GM23338 (cell line): ENCODE results near the gene VPS4A. TPM values are rescaled to one million over a fixed set of nuclear protein-coding genes. Genes with fewer than 3 reads are reported as not detected.

ENCODE experiments used
- ATAC-seq: fragments of 200-7000 bp; cut with Tn5 transposase; 3 replicates; pipeline ENCODE4 v1.9.1; 2020
- DNase-seq: peaks from one replicate; pipeline ENCODE4 v3.0.0-alpha.2; 2015; ENCODE audit warnings: low spot score
- H2AFZ ChIP-seq: fragments of 200-600 bp; sonication (generic); 2 replicates; pipeline ENCODE4 v1.8.0; 2016; ENCODE audit warnings: antibody characterized with exemption, mild to moderate bottlenecking, moderate library complexity
- H3F3A ChIP-seq: fragments of 200-600 bp; sonication (generic); replicated peaks from 2 replicates; pipeline ENCODE4 v1.8.0; 2017; ENCODE audit warnings: antibody characterized with exemption, mixed run types, low read depth
- H3K27ac ChIP-seq: fragments of 200-600 bp; sonication (generic); 2 replicates; pipeline ENCODE4 v1.6.1; 2016; ENCODE audit warnings: low read depth
- H3K27me3 ChIP-seq: fragments of 200-600 bp; sonication (generic); 2 replicates; pipeline ENCODE4 v1.8.0; 2016; ENCODE audit warnings: mild to moderate bottlenecking, mixed run types, moderate library complexity; ENCODE audit not compliant: insufficient read depth
- H3K36me3 ChIP-seq: fragments of 200-600 bp; sonication (generic); 2 replicates; pipeline ENCODE4 v1.8.0; 2016; ENCODE audit warnings: mild to moderate bottlenecking; ENCODE audit not compliant: insufficient read depth
- H3K4me1 ChIP-seq: fragments of 200-600 bp; sonication (generic); 2 replicates; pipeline ENCODE4 v1.8.0; 2016; ENCODE audit warnings: mild to moderate bottlenecking, moderate library complexity; ENCODE audit not compliant: insufficient read depth
- H3K4me2 ChIP-seq: fragments of 200-600 bp; sonication (generic); 2 replicates; pipeline ENCODE4 v1.7.1; 2017; ENCODE audit warnings: mixed run types
- H3K4me3 ChIP-seq: fragments of 200-600 bp; sonication (generic); 2 replicates; pipeline ENCODE4 v1.6.1; 2016; ENCODE audit warnings: mixed run types
- H3K79me2 ChIP-seq: fragments of 200-600 bp; sonication (generic); replicated peaks from 2 replicates; pipeline ENCODE4 v1.8.0; 2017; ENCODE audit warnings: mild to moderate bottlenecking; ENCODE audit not compliant: insufficient read depth
- H3K9me2 ChIP-seq: fragments of 200-600 bp; sonication (generic); 2 replicates; pipeline ENCODE4 v1.8.0; 2017; ENCODE audit not compliant: insufficient read depth
- H4K20me1 ChIP-seq: fragments of 200-600 bp; sonication (generic); replicated peaks from 2 replicates; pipeline ENCODE4 v1.8.0; 2017; ENCODE audit warnings: mild to moderate bottlenecking; ENCODE audit not compliant: insufficient read depth
- H3K27ac Mint-ChIP-seq: 2 replicates; pipeline ENCODE4 v1.8.0; 2020; ENCODE audit warnings: inconsistent platforms, mild to moderate bottlenecking, moderate library complexity, mixed read lengths
- H3K27me3 Mint-ChIP-seq: 3 replicates; pipeline ENCODE4 v1.8.0; 2022; ENCODE audit warnings: low read depth, mild to moderate bottlenecking, moderate library complexity, mixed read lengths, inconsistent platforms; ENCODE audit not compliant: insufficient read depth, poor library complexity
- H3K36me3 Mint-ChIP-seq: 3 replicates; pipeline ENCODE4 v1.8.0; 2021; ENCODE audit warnings: low read depth, mild to moderate bottlenecking, inconsistent platforms, moderate library complexity, mixed read lengths
- H3K4me1 Mint-ChIP-seq: 3 replicates; pipeline ENCODE4 v1.8.0; 2020; ENCODE audit warnings: mild to moderate bottlenecking, inconsistent platforms, mixed read lengths
- H3K4me3 Mint-ChIP-seq: 3 replicates; pipeline ENCODE4 v1.8.0; 2021; ENCODE audit warnings: moderate library complexity, mild to moderate bottlenecking, inconsistent platforms, mixed read lengths
- H3K9me3 Mint-ChIP-seq: 3 replicates; pipeline ENCODE4 v1.8.0; 2020; ENCODE audit warnings: moderate library complexity, mild to moderate bottlenecking, inconsistent platforms, mixed read lengths
- CREB1 ChIP-seq: fragments of 250-450 bp; sonication (Bioruptor Pico); IDR thresholded peaks from 2 replicates; pipeline ENCODE4 v1.5.0; 2020; ENCODE audit warnings: low read depth, mild to moderate bottlenecking, moderate library complexity
- EZH2 ChIP-seq: fragments of 200-600 bp; sonication (generic); IDR thresholded peaks from one replicate; pipeline ENCODE4 v1.8.0; 2017; ENCODE audit warnings: antibody characterized with exemption, mild to moderate bottlenecking, low read depth; ENCODE audit not compliant: unreplicated experiment
- EZH2phosphoT487 ChIP-seq: fragments of 200-600 bp; sonication (generic); IDR thresholded peaks from one replicate; pipeline ENCODE4 v1.8.1; 2018; ENCODE audit warnings: antibody characterized with exemption; ENCODE audit not compliant: unreplicated experiment
- JUNB ChIP-seq: IDR thresholded peaks from one replicate; pipeline ENCODE4 v1.6.1; 2016; ENCODE audit warnings: antibody characterized with exemption; ENCODE audit not compliant: unreplicated experiment
- NANOG ChIP-seq: IDR thresholded peaks from 2 replicates; pipeline ENCODE4 v1.6.1; 2016; ENCODE audit warnings: antibody characterized with exemption, borderline replicate concordance
- POLR2AphosphoS5 ChIP-seq: IDR thresholded peaks from 2 replicates; pipeline ENCODE4 v1.6.1; 2016; ENCODE audit warnings: antibody characterized with exemption, low read depth
- REST ChIP-seq: IDR thresholded peaks from one replicate; pipeline ENCODE4 v1.6.1; 2018; ENCODE audit warnings: antibody characterized with exemption; ENCODE audit not compliant: unreplicated experiment
- STAT1 ChIP-seq: IDR thresholded peaks from one replicate; pipeline ENCODE4 v1.6.1; 2016; ENCODE audit warnings: antibody characterized with exemption; ENCODE audit not compliant: unreplicated experiment
- ZNF114 ChIP-seq: fragments of 250-450 bp; sonication (Bioruptor Pico); IDR thresholded peaks from 2 replicates; pipeline ENCODE4 v1.5.0; 2020; ENCODE audit warnings: mild to moderate bottlenecking, moderate library complexity
- ZNF331 ChIP-seq: fragments of 250-450 bp; sonication (Bioruptor Pico); IDR thresholded peaks from 2 replicates; pipeline ENCODE4 v1.5.0; 2020; ENCODE audit warnings: low read depth, mild to moderate bottlenecking, moderate library complexity
- ZNF462 ChIP-seq: fragments of 250-450 bp; sonication (Bioruptor Pico); IDR thresholded peaks from 2 replicates; pipeline ENCODE4 v1.5.0; 2020; ENCODE audit warnings: mild to moderate bottlenecking, moderate library complexity
- polyA plus RNA-seq: library from polyadenylated mRNA; unstranded; fragments of >200 nt; fragmentation: Nextera tagmentation; extraction: Ambion mirVana; gene quantifications from 2 replicates; pipeline ENCODE4 v1.2.1, GENCODE V29; 2016
- total RNA-seq: library from RNA; depleted of rRNA; stranded (reverse); fragments of >200 nt; shearing (Covaris generic); gene quantifications from 2 replicates; pipeline ENCODE4 v1.2.3, GENCODE V29; 2014
- TF ChIP-seq, protein P1 (sequence below), 2 experiments: fragments of 200-600 bp in 1 of 2; sonication (generic) in 1 of 2; conservative IDR thresholded peaks; 2 replicates each; pipeline versions ENCODE4 v1.5.1 to v1.6.1; 2016 to 2017; ENCODE audit warnings: antibody characterized with exemption in 2 of 2, low read depth in 2 of 2, mild to moderate bottlenecking in 2 of 2, moderate library complexity in 1 of 2
- TF ChIP-seq, protein P2 (sequence below): IDR thresholded peaks from 2 replicates; pipeline ENCODE4 v1.6.1; 2016; ENCODE audit warnings: antibody characterized with exemption

The VPS4A gene
- total and polyA plus RNA-seq, 2 experiments from 2014 or later: 29.1 to 32.7 TPM

DNA sequence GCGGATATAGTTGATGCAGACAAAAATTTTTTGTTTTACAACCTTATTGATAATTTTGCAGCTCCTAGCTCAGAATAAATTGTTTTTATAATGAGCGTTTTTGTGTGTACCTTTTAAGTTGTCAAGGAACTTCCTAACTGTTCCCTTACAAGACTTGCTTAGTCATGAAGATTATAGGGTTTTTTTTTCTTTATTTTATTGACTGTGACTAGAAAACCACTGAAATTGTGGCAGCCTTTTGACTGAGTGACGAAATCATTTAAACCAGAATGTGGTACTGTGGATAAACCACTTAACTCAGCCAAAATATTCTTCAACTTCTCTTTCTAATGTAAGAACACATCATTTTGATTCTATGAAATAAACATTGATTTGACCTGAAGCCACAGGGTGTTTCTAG is 40.8 kb upstream of the VPS4A start:
- Mint-ChIP-seq H3K36me3 (peaks cover 5% of the 10 kb centered on the region; the same call in 2 of the 3 replicates), H3K9me3 (no peaks in the 10 kb centered on the region), H3K27me3 (no peaks in the 10 kb centered on the region), H3K4me1 (no peaks in the 10 kb centered on the region), H3K27ac (no peak overlapping the region), H3K4me3 (no peak overlapping the region)
- no peak for ATAC-seq
- no peaks in the 10 kb centered on the region for H3K36me3 ChIP-seq
- no peaks in the 10 kb centered on the region for H3K9me2 ChIP-seq
- H3K27me3 ChIP-seq: no peaks in the 10 kb centered on the region
- H4K20me1 ChIP-seq: peaks cover 5% of the 10 kb centered on the region; the same call in 1 of the 2 replicates
- no peak for DNase-seq
- H2AFZ ChIP-seq: no peak overlapping the region
- no peak overlapping the region for H3K4me2 ChIP-seq
- no peak overlapping the region for H3K4me3 ChIP-seq
- no peak overlapping the region for H3K27ac ChIP-seq
- no peaks in the 10 kb centered on the region; the same call in 1 of the 2 replicates for H3K79me2 ChIP-seq
- no peaks in the 10 kb centered on the region for H3K4me1 ChIP-seq
- no peaks in the 10 kb centered on the region for H3F3A ChIP-seq
- TF ChIP-seq, protein P1, sequence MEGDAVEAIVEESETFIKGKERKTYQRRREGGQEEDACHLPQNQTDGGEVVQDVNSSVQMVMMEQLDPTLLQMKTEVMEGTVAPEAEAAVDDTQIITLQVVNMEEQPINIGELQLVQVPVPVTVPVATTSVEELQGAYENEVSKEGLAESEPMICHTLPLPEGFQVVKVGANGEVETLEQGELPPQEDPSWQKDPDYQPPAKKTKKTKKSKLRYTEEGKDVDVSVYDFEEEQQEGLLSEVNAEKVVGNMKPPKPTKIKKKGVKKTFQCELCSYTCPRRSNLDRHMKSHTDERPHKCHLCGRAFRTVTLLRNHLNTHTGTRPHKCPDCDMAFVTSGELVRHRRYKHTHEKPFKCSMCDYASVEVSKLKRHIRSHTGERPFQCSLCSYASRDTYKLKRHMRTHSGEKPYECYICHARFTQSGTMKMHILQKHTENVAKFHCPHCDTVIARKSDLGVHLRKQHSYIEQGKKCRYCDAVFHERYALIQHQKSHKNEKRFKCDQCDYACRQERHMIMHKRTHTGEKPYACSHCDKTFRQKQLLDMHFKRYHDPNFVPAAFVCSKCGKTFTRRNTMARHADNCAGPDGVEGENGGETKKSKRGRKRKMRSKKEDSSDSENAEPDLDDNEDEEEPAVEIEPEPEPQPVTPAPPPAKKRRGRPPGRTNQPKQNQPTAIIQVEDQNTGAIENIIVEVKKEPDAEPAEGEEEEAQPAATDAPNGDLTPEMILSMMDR (conservative IDR thresholded peaks at IDR 0.05; ENCODE audit: low read depth in 2 of 2): no peak
- no peak for TF ChIP-seq EZH2
- no peak for TF ChIP-seq STAT1
- TF ChIP-seq NANOG: no peak
- TF ChIP-seq EZH2phosphoT487: no peak
- TF ChIP-seq ZNF114 (CRISPR knock-in tag): no peak
- TF ChIP-seq, protein P2, sequence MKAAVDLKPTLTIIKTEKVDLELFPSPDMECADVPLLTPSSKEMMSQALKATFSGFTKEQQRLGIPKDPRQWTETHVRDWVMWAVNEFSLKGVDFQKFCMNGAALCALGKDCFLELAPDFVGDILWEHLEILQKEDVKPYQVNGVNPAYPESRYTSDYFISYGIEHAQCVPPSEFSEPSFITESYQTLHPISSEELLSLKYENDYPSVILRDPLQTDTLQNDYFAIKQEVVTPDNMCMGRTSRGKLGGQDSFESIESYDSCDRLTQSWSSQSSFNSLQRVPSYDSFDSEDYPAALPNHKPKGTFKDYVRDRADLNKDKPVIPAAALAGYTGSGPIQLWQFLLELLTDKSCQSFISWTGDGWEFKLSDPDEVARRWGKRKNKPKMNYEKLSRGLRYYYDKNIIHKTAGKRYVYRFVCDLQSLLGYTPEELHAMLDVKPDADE: no peak
- no peak for TF ChIP-seq POLR2AphosphoS5
- TF ChIP-seq CREB1 (CRISPR knock-in tag): no peak
- no peak for TF ChIP-seq ZNF462
- no peak for TF ChIP-seq ZNF331 (CRISPR knock-in tag)
- no peak for TF ChIP-seq JUNB
- no peak for TF ChIP-seq REST
